PC-9 (cell line): ENCODE measurements around the gene TPRKB. TPM values are rescaled to one million over a fixed set of nuclear protein-coding genes. Genes with fewer than 3 reads are reported as not detected.
"Not testable (repeated sequence)": the region's sequence is repeated elsewhere in the genome, so short reads cannot be mapped to it uniquely, and the experiment has no call there.

ENCODE experiments used
- BruUV-seq: library from RNA; stranded (reverse); fragments of 400-500 nt; replicated peaks from 2 replicates; lab custom pipeline; 2021; lab: Mats Ljungman, UMichigan
- CTCF ChIA-PET: fragments of 300-600 bp; sonication (Branson Sonifier 250); formaldehyde crosslinking; loops from one replicate; lab custom pipeline; 2022; ENCODE audit warnings: antibody characterized with exemption; lab: Charles Lee
- POLR2A ChIA-PET: fragments of 300-600 bp; sonication (Branson Sonifier 250); formaldehyde crosslinking; loops from one replicate; lab custom pipeline; 2022; ENCODE audit warnings: antibody characterized with exemption; ENCODE audit not compliant: unreplicated experiment; lab: Charles Lee
- DNase-seq, 2 experiments: peaks; one replicate each; pipeline versions ENCODE4 v3.0.0 to v3.0.0-alpha.2; 2015 to 2022; ENCODE audit warnings: mixed read lengths in 1 of 2
- H2AFZ ChIP-seq: fragments of 200-600 bp; sonication (generic); 2 replicates; pipeline ENCODE4 v1.8.1; 2017; ENCODE audit warnings: antibody characterized with exemption
- H3F3A ChIP-seq: fragments of 200-600 bp; sonication (generic); 2 replicates; pipeline ENCODE4 v1.8.1; 2017; ENCODE audit warnings: antibody characterized with exemption, mild to moderate bottlenecking, low read depth; ENCODE audit not compliant: insufficient read depth
- H3K27ac ChIP-seq: fragments of 200-600 bp; sonication (generic); 2 replicates; pipeline ENCODE4 v1.6.1; 2016; ENCODE audit warnings: mixed run types
- H3K27me3 ChIP-seq: fragments of 200-600 bp; sonication (generic); 2 replicates; pipeline ENCODE4 v1.6.1; 2016; ENCODE audit warnings: low read depth, mixed run types; ENCODE audit not compliant: insufficient read depth
- H3K36me3 ChIP-seq: fragments of 200-600 bp; sonication (generic); 2 replicates; pipeline ENCODE4 v1.6.1; 2016; ENCODE audit warnings: low read depth, mixed run types
- H3K4me1 ChIP-seq: fragments of 200-600 bp; sonication (generic); replicated peaks from 2 replicates; pipeline ENCODE4 v1.6.1; 2016; ENCODE audit warnings: mixed run types; ENCODE audit not compliant: insufficient read depth
- H3K4me2 ChIP-seq: fragments of 200-600 bp; sonication (generic); 2 replicates; pipeline ENCODE4 v1.6.1; 2017; ENCODE audit warnings: mixed run types
- H3K4me3 ChIP-seq: fragments of 200-600 bp; sonication (generic); 2 replicates; pipeline ENCODE4 v1.6.1; 2016; ENCODE audit warnings: mixed run types
- H3K79me2 ChIP-seq: fragments of 200-600 bp; sonication (generic); 2 replicates; pipeline ENCODE4 v1.6.1; 2017; ENCODE audit warnings: low read depth, mixed run types
- H3K9me2 ChIP-seq: fragments of 200-600 bp; sonication (generic); 2 replicates; pipeline ENCODE4 v1.8.1; 2017; ENCODE audit warnings: mild to moderate bottlenecking; ENCODE audit not compliant: insufficient read depth
- H3K9me3 ChIP-seq: fragments of 200-600 bp; sonication (generic); 2 replicates; pipeline ENCODE4 v1.8.1; 2016; ENCODE audit warnings: low read depth; ENCODE audit not compliant: insufficient read depth
- H4K20me1 ChIP-seq: fragments of 200-600 bp; sonication (generic); 2 replicates; pipeline ENCODE4 v1.8.1; 2017; ENCODE audit not compliant: insufficient read depth
- EZH2 ChIP-seq: fragments of 200-600 bp; sonication (generic); IDR thresholded peaks from 2 replicates; pipeline ENCODE4 v1.8.0; 2017; ENCODE audit warnings: antibody characterized with exemption, low read depth
- intact Hi-C: fragments of 100-400 bp; cut with micrococcal nuclease; formaldehyde crosslinking; loops from one replicate; pipeline ENCODE4 v1.10.0; 2022; ENCODE audit not compliant: unreplicated experiment
- total RNA-seq: library from RNA; stranded (reverse); gene quantifications from 2 replicates; pipeline ENCODE4 v1.2.3, GENCODE V29; 2021
- TF ChIP-seq, protein P1 (sequence below): fragments of 200-600 bp; sonication (generic); conservative IDR thresholded peaks from 2 replicates; pipeline ENCODE4 v1.6.1; 2017; ENCODE audit warnings: mixed run types, antibody characterized with exemption, mild to moderate bottlenecking, moderate library complexity

TPRKB gene
- total RNA-seq, 1 experiment from 2014 or later, result 33.8 TPM

DNA sequence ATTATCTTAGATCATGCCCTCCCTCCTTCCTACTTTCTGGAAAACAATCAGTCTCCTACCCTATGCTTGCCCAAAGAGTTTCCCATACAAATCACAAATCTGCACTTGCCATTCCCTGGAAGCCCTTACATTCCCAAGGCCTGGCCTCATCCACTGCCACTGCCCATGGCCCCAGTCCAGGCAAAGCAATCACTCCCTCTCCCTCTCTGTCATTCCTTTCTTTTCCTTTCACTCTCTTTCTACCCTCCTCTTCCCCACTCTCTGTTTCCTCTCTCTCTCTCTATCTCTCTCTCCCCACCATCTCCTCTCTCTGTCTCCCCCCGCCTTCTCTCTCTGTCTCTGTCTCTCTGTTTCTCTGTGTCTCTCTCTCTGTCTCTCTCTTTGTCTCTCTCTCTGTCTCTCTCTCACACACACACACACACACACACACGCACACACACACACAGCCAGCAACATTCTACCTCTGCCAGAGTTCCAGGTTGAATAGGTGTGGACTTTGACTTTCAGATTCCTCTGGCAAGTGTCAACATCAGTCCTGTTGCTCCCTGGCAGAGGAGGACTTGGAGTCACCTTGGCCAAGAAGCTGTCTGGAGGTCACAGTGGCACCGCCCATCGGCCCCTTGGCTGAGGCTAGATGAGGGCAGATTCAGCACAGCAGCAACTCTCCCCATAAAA lies 51.2 kb downstream of the TPRKB start:
- Histone ChIP-seq H3K27me3 (peaks cover 9% of the 10 kb centered on the region; the same call in 1 of the 2 replicates), H4K20me1 (no peaks in the 10 kb centered on the region), H3F3A (no peaks in the 10 kb centered on the region), H3K9me2 (no peaks in the 10 kb centered on the region), H3K9me3 (no peaks in the 10 kb centered on the region), H3K79me2 (no peaks in the 10 kb centered on the region), H2AFZ (no peak overlapping the region), H3K27ac (no peak overlapping the region), H3K36me3 (no peaks in the 10 kb centered on the region), H3K4me1 (no peaks in the 10 kb centered on the region), H3K4me3 (no peak overlapping the region), H3K4me2 (no peak overlapping the region)
- BruUV-seq, result no TSS peak
- intact Hi-C loops, result no loop called here
- ChIA-PET POLR2A (no interaction called here), CTCF (no interaction called here)
- DNase-seq, result peak in 1 of 2 experiments; percentile 15
- TF ChIP-seq, protein P1, sequence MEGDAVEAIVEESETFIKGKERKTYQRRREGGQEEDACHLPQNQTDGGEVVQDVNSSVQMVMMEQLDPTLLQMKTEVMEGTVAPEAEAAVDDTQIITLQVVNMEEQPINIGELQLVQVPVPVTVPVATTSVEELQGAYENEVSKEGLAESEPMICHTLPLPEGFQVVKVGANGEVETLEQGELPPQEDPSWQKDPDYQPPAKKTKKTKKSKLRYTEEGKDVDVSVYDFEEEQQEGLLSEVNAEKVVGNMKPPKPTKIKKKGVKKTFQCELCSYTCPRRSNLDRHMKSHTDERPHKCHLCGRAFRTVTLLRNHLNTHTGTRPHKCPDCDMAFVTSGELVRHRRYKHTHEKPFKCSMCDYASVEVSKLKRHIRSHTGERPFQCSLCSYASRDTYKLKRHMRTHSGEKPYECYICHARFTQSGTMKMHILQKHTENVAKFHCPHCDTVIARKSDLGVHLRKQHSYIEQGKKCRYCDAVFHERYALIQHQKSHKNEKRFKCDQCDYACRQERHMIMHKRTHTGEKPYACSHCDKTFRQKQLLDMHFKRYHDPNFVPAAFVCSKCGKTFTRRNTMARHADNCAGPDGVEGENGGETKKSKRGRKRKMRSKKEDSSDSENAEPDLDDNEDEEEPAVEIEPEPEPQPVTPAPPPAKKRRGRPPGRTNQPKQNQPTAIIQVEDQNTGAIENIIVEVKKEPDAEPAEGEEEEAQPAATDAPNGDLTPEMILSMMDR, result no peak
- TF ChIP-seq EZH2, result no peak

DNA sequence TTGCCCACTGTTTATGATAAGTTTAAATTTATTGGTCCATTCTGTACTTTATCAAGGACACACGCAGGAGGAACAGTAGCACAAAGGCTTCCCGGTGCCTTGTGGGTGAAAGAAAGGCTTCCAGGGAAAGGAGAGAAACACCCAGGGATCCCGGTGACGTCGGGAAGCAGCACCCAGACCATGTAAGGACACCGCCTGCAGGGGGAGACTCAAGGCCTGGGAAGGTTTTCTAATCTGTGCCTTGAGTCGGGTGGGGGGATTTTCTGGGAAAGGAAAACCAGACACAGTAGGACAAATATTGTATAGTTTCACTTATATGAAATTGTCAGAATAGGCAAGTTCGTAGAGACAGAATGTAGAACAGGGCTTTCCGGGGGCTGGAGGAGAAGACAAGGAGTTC lies 52.2 kb downstream of the TPRKB start:
- H3K9me3 ChIP-seq, H3K79me2 ChIP-seq, H3K27me3 ChIP-seq, CTCF ChIA-PET, DNase-seq, H3K9me2 ChIP-seq, H4K20me1 ChIP-seq, H2AFZ ChIP-seq, H3F3A ChIP-seq, H3K27ac ChIP-seq, H3K4me2 ChIP-seq, intact Hi-C loops, H3K4me3 ChIP-seq, H3K4me1 ChIP-seq, H3K36me3 ChIP-seq, POLR2A ChIA-PET, BruUV-seq: not testable (repeated sequence)
- TF ChIP-seq, protein P1, result peak; percentile 39; the same call in 1 of the 2 replicates

DNA sequence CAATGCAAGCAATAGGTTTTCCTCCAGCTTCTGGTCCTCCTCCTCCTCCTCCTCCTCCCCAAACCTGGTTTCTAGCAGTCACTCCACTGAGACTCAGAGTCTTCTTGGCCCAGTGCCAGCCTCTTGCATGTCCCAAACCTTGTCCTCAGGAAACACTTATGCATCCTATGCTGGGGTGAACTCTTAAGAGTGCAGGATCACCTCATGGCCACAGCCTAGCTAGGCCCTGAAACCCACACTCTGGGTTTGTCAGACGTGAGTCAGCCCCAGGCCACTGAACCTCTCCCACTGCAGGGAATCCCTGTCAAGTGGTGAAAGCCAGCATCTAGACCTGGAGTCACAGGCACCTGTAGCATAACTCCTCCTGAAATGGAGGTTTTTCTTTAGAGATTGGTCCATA lies 52.8 kb downstream of the TPRKB start:
- H3K4me2 ChIP-seq, H3K9me2 ChIP-seq, H3K9me3 ChIP-seq, H2AFZ ChIP-seq, H3K4me1 ChIP-seq, H3F3A ChIP-seq, intact Hi-C loops, H3K4me3 ChIP-seq, H3K36me3 ChIP-seq, POLR2A ChIA-PET, CTCF ChIA-PET, BruUV-seq, H3K79me2 ChIP-seq, H4K20me1 ChIP-seq, H3K27ac ChIP-seq: not testable (repeated sequence)
- DNase-seq, result peak in 1 of 2 experiments; percentile 23
- peaks cover 13% of the 10 kb centered on the region for H3K27me3 ChIP-seq
